Renal pelvis (tissue), 4 donors: Measurements from ENCODE around the gene PRKG1. TPM values are rescaled to one million over a fixed set of nuclear protein-coding genes. Genes with fewer than 3 reads are reported as not detected.

Experiments used
- DNase-seq: peaks from one replicate; pipeline ENCODE4 v3.0.0-alpha.2; 2013
- polyA plus RNA-seq, 3 donors: library from polyadenylated mRNA; unstranded; fragments of 120-200 nt; gene quantifications; one replicate each; pipeline ENCODE4 v1.2.1, GENCODE V29; 2013; ENCODE audit not compliant: insufficient read length in 3 of 3

The PRKG1 gene
- polyA plus RNA-seq, 3 donors: 10.7 to 12.2 (median 11.3) TPM

DNA sequence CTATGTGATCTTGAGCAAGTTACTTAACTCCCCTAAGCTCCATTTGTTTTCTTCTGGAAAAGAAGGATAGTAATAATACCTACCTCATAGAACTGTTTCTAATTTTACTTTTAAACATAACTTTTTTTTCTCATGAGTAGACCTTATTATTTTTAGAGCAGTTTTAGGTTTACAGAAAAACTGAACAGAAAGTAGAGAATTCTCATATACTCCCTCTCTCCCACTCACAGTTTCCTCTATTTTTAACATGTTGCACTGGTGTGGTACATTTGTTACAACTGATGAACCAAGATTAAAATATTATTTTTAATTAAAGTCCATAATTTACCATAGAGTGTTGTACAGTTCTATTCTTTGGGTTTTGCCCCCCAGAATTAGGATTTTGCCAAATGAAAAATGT, 846.4 kb downstream of the PRKG1 start:
- DNase-seq: no peak

DNA sequence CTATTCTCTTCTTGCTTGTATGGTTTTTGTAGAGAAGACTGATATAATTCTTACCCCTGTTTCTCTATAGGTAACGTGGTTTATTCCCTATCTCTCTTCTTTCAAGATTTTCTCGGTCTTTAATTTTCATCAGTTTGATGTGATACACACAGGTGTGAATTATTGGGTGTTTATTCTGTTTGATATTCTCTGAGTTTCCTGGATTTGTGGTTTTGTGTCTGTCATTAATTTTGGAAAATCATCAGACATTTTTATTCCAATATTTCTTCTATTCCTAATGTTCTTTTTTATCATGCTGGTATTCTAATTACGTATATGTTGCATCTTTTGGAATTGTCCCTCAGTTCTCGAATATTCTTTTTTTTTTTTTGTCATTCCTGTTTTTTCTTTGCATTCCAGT, 850.1 kb downstream of the PRKG1 start:
- no peak for DNase-seq

DNA sequence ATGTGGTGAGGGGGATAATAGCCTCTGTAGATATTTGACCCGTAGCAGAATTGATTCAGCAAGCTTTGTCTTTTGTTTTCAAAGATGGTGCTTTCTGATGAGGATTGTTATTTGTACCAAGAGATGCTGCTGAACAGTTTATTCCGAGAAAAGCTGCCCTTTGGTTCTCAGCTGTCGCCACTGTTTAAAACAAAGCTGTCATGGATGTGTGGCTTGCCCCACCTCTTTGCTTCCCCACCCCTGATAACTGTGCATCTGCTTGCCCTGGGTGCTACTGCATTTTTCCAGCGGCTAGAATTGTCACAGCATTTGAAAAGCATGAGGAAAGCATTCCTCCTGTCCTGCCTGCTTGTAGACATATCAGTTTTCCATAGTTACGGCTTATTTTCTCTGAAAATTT, 852.0 kb downstream of the PRKG1 start:
- DNase-seq: no peak

DNA sequence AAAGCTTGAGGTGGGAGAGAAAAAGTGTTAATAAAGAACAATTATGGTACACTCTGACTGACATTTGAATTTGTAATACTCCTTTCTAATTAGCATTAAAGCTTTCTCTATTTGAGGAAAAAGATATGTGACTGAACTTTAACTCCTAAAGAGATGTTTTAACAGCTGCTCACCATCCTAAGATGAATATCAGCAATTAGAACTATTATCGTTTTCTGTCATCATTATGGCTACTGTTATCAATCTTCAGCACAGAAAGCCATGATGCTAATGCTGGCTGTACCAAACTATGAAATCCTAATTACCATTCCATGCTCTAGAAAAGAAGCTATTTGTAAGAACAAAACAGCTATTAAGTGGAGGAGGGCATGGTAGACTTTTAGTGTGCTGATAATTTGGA, 853.9 kb downstream of the PRKG1 start:
- DNase-seq: no peak

DNA sequence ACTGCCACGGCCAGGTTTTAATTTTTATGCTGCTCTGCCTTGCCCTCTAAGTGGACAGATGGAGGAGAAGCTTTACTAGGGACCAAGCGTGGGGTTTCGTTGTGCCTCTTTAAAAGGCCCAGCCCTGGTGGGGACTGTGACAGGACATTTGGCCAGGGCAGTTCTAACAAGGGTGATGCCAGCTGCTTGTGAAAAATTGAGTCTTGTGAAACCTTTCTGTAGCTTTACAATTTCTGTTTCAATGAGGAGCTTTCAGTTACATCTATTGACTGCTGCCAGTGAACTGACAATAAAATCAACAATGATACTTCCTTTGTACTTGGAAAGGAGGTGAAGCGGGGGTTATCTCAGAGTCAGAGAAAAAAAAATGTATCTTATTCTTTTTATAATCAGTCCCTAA, 858.2 kb downstream of the PRKG1 start:
- DNase-seq: no peak

DNA sequence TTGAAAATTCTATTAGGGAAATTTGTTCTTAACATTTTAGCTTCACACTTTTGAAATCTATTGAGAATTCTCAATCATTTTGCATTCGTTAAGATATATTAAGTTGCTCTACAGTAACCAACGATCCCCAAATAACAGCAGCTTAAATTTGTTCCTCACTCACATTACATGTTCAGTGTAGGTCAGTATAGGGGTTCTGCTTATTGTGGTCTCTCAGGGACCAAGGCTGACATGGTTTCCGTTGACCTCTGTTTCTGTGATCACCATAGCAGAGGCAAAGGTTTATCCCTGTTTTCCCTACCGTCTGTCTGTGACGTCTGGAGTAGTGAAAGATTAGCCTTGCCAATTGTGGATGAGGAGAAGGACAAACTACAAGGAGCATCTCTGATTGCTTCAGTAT, 860.1 kb downstream of the PRKG1 start:
- DNase-seq: no peak

DNA sequence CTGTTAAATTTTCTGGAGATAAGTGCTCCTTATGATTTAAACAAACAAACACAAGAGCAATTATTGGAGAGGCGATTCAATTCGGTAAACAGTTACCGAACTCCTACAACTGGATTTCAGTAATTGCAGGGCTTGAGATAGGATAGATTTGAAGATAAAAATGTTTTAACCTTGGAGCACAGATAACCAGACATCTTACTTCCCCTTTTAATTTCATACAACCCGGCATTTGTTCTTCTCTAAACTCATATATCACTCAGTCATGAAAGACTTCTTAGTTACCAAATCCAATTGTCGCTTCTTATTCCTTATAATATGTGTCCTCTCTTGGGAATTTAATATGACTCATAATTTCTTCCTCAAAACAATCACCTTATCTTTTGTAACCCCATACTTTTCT, 861.1 kb downstream of the PRKG1 start:
- DNase-seq: no peak

DNA sequence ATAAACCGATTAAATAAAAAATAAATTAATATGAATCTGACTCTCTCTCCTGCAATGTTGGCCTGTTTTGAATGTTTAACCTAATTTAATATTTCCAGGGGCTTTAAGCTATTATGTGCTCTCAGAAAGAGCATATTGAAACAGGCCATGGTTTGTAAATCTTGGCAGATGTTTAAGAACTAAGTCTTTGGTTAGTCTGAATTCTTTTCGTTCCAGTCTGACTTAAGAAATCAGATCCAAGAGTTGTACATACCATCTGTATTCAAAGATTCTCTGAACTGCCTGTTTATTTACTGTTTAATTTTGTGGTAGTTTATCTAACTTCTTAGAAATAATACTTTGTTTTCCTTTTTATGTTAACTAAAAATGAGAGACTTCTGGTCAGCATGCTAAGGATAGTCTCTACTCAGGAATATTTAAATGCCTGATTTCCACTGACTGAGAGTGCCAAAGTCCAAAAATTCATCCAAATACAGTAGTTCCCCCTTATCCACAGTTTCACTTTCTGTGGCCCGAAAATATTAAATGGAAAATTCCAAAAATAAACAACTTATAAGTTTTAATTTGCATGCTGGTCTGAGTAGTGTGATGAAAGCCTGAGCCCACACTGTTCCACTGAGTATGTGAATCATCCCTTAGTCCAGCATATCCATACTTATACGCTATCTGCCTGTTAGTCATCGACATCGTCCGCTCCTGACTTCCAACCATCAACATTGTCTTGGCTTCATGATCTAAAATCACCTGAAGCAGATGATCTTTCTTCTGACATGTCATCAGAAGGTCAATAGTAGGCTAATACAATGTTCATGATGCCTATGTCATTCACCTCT, 863.2 kb downstream of the PRKG1 start:
- peak; percentile 35 for DNase-seq

DNA sequence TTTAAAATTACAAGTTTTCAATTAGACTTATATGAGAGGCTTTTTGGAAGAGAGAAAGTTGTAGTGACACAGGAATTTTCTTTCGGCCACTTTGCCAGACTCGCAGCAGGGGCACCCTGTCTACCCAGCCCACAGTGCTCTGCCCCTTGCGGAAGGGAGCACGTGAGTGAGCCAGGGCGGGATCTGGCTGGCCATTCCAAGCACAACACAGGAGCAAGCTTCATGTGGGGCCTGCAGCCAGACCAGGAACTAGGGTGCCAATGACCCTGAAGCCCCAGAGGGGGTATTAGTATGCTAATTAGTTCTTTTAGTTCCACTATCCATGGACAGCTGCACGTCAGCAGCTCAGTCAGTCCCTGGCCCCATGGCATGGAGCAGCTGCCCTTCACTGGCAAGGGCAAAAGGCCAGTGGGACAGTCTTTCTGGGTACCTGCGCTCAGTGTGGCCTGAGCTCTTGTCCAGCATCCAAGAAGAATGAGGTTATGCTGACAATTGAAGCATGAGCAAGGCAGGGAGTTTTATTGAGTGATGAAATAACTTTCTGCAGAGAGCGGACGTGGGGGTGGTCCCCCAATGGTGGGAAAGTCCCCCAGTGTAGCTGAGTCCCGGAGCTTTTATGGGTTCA, 876.2 kb downstream of the PRKG1 start:
- DNase-seq: no peak

DNA sequence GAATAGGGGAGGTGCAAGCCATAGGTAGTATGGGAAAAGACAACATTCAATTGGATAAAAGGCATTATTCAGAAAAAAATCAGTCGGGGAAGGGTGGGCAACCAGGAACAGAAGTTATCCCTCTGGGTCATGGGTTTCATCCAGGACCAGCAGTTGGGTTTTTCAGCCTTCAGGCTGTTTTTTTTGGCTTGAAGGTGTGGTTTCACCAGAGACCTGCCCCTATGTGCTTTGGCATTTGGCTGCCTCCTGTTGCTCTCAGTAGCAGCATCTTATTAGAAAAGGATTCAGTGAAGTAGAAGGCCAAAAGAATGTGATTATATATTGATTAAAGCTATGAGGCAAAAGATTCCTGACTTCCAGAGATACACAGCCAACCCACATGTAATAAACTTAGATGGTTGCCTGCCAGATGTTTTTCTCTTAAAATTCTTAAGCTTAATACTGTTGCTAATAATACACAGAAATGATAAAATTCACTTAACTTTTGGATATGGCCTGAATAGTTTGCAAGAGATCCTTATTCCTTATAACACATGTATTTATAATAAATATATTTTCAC, 876.8 kb downstream of the PRKG1 start:
- no peak for DNase-seq

DNA sequence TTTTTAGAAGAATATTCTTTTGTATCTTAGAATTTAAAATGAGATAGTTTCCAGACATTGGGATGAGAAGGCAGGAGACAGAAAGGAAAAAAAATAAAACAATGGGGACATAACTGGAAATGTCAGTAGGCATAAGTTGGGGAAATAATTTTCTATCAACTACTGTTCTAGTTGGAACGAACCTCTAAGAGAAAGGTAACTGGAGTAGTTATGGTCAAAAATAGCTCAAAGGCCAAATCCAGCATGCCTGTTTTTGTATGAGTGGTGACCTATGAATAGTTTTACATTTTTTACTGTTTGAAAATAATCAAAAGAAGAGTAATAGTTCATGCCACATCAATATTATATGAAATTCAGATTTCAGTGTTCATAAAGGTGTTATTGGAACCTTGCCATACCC, 877.3 kb downstream of the PRKG1 start:
- DNase-seq: no peak

DNA sequence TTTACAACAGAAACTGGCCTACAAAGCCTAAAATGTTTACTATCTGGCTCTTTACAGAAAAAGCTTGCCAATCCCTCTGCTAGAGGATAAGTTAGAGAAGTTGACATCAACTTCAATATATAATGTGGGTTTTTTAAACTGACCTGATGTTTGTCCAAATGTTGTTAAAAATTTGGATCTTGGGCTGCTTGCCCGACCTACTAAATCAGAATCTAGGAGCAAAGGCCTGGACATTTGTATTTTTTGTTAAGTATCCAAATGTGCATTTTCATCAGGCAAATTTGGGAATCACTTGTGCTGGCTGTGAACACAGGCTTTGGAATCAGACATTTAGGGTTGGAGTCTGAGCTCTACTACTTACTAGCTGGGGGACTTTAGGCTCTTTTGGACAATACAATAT, 877.8 kb downstream of the PRKG1 start:
- peak; percentile 40 for DNase-seq

DNA sequence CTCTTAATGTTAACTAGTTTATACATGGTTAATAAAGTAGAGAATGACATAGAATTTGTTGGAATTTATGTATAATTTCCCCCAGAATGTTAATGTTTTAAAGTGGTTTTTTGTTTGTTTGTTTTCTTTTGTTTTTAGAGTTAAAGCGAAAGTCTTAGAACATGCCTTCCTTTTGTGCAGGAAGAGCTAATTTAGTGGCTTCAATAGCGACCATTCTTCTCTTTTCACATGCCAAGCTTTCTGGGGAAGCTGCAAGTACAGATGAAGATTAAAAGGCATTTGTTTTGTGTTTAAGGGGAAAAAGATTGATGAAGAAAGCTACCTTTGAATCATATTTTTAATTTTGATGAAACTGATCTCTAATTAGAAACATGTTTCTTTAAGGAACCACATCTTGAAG, 881.4 kb downstream of the PRKG1 start:
- no peak for DNase-seq

DNA sequence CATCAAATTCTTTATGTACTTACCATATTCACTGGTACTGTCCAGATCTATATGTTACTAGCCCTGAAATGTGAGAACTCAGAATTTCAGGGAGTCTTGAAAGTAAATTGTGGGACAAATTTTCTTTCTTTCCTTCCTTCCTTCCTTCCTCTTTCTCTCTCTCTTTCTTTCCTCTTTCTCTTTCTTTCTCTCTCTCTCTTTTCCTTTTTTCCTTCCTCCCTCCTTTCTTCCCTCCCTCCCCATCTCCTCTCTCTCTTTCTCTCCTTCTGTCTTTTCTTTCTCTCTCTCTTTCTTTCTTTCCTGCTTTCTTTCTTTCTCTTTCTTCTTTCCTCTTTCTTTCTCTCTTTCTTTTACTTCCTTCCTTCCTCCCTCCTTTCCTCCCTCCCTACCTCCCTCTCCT, 882.5 kb downstream of the PRKG1 start:
- no peak for DNase-seq

DNA sequence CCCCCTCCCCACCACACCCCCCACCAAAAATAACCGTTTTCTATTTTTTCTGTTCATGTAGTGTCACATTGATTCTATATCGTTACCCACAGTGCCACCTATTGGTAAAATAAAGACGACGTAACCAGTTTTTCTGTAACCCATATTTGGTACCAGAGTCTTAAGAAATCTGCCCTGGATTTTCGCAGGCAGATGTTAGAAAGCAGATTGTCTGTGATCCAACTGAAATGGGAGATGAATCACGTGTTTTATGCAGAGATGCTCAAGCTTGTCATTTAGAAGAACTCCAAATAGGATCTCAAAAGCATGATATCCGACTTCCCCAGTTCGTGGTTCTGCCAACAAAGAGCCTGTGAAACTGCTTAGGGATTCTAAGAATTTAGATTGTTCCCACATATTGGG, 886.2 kb downstream of the PRKG1 start:
- DNase-seq: peak; percentile 48

DNA sequence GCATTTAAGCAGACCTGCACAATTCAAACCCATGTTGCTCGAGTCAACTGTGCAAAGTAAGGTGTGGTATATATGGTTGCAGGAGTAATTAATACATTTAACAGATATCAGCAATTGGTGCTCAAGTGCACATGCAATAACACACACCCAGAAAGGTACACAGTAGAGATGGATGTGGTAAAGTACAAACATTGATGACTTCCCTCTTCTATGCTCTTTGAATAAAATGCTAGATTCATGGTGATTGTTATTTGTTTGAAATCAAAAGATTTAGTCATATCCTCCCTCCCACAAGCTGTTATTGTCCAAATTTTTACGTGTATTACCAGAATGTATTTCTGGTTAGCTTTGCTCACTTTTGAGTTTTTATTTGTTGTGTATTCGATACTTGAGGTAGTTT, 887.1 kb downstream of the PRKG1 start:
- no peak for DNase-seq

DNA sequence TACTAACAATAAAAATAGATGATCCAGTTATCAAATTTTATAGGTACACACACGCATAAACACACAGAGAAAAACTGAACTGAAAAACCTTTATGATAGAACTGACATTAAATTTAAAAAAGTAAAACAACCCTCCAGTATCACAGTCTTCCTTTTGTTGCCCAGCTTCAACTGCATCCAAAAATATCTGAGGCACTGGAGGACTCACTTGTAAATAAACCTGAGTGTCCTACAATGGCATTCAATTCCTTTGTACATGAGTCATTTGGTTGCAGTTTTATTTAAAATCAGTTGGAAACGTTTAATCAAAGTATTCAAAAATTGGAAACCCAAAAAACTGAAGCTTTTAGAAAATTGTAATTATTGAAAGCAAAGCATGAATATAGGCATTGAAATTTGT, 890.3 kb downstream of the PRKG1 start:
- no peak for DNase-seq

DNA sequence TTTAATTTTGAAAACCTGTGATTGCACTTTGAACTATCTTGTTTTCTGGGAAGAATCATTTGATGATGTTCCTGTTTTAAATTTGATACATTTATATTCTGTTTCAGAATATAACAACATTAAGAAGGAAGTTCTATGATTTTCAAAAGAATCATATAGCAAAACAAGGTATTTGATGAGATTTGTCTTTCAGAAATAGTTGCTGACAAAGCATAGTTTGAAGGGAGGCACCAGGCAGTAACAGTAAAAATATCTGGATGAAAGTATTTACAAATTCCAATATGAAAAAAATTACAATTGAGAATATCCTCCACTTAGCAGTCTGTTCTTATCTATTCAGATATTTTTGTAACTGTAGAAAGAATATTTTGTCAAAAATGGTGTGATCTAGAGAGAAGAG, 891.2 kb downstream of the PRKG1 start:
- DNase-seq: no peak

DNA sequence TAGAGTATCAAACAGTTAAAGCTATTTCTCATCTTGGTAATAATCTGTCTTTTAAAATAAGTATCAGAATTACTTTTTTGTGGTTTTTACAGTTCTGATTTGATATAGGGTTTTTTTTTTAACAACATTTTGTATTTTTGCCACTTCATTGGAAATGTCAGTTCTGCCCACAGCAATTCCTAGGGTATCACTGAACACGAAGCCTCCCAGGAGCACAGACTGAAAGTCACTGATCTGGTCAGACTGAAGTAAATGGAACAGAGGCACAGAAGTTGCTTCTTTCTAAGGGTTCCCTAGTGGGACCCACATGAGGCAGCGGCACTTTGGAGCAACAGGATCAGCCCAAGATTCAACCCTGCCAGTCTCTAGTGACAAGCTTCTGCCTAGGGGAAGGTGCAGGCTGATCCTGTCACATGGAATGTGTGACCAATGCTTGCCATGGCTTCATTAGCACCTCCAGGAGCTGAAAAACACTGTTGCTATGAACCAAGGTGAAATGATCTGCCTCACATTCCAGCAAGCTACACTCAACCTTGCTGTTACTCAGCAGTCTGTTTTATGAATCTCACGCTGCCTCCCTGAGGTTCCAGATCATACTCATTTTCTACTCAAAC, 898.6 kb downstream of the PRKG1 start:
- no peak for DNase-seq

DNA sequence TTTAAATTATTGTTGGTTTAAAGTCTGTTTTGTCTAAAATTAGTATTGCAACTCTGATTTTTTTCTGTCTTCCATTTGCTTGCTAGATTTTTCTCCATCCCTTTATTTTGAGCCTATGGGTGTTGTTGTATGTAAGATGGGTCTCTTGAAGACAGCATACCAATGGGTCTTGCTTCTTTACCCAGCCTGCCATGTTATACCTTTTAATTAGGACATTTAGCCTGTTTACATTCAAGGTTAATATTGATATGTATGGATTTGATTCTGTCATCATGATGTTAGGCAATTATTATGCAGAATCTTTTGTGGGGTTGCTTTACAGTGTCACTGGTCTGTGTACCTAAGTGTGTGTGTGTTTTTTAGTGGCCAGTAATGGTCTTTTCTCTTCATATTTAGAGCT, 906.5 kb downstream of the PRKG1 start:
- DNase-seq: no peak

DNA sequence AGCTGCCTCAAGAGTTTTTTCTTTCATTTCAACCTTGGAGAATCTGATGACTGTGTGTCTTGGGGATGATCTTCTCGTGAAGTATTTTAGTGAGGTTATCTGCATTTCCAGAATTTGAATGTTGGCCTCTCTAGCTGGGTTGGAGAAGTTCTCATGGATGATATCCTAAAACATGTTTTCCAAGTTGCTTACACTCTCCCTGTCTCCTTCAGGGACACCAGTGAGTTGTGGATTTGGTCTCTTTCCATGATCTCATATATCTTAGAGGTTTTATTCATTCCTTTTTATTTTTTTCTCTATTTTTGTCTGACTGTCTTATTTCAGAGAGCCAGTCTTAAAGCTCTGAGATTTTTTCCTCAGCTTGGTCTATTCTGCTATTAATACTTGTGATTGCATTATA, 907.4 kb downstream of the PRKG1 start:
- DNase-seq: no peak

DNA sequence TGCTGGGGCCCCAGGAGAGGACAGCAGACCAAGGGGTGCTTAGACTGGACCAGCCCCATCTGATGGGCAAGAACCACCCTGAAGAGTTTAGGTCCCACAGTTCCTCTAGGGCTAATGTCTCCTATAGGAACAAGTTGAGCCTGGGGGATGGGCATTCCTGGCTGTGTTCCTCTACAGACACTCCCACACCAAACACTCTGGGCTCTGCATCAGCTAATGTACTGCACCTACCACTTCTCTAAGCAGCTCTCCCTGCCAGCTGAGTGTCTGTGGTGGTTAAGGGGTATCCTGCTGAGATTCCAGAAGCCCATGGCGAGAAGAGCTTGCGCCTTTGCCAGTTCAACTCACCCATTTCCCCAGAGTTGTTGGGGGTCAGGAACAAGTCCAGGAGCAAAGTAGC, 909.2 kb downstream of the PRKG1 start:
- DNase-seq: no peak

DNA sequence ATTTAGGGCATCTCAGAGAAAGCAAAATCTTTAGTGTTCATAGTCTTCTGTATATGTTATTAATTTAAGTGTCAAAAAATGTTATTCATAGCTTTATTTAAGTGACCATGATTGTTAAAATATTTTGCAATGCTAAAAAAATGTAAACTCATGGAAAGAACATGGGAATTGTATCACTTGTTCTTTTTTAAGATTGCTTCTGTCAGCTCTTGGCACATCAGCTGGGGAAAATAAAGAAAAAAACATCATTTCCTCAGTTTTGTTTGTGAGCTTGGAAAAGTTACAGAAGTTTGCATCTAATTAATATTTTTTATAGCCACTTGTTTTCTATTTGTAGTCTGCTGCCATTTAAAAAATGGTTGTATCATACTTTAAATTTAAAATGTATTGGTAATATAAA, 911.0 kb downstream of the PRKG1 start:
- peak; percentile 0 for DNase-seq
